IMR-90 (cell line): ENCODE measurements around the gene SRC. TPM values are rescaled to one million over a fixed set of nuclear protein-coding genes. Genes with fewer than 3 reads are reported as not detected.

ENCODE experiments used
- ATAC-seq: fragments of 200-7000 bp; cut with Tn5 transposase; 2 replicates; pipeline ENCODE4 v1.9.1; 2020; ENCODE audit warnings: low read depth, mild to moderate bottlenecking, moderate library complexity
- BruUV-seq: library from RNA; stranded (reverse); fragments of 400-500 nt; replicated peaks from 2 replicates; lab custom pipeline; 2021; lab: Mats Ljungman, UMichigan
- CTCF ChIA-PET: fragments of 300-600 bp; formaldehyde crosslinking; extraction: SDS; loops from one replicate; lab custom pipeline; 2021; ENCODE audit warnings: antibody characterized with exemption; lab: Yijun Ruan, JAX
- POLR2A ChIA-PET: fragments of 300-600 bp; sonication (Branson Sonifier 250); formaldehyde crosslinking; loops from one replicate; lab custom pipeline; 2022; ENCODE audit warnings: antibody characterized with exemption; ENCODE audit not compliant: unreplicated experiment; lab: Charles Lee
- DNase-seq: peaks from one replicate; pipeline ENCODE4 v3.0.0; 2013
- H2AFZ ChIP-seq: replicated peaks from 2 replicates; pipeline ENCODE3; 2013; ENCODE audit warnings: low read length, mild to moderate bottlenecking; ENCODE audit not compliant: poor library complexity
- H2AK5ac ChIP-seq: 2 replicates; pipeline ENCODE4 v1.6.1; 2013; ENCODE audit warnings: low read depth, low read length, inconsistent platforms
- H2AK9ac ChIP-seq: replicated peaks from 2 replicates; pipeline ENCODE3; 2013; ENCODE audit warnings: mild to moderate bottlenecking, low read depth, low read length, moderate library complexity; ENCODE audit not compliant: poor library complexity
- H2BK120ac ChIP-seq: 2 replicates; pipeline ENCODE4 v1.6.1; 2013; ENCODE audit warnings: low read depth, low read length, inconsistent platforms
- H2BK15ac ChIP-seq: 3 replicates; pipeline ENCODE4 v1.6.1; 2013; ENCODE audit warnings: low read depth, low read length, inconsistent platforms
- H2BK20ac ChIP-seq: 2 replicates; pipeline ENCODE4 v1.6.1; 2013; ENCODE audit warnings: low read depth, mild to moderate bottlenecking, inconsistent platforms, low read length, moderate library complexity
- H2BK5ac ChIP-seq: 2 replicates; pipeline ENCODE4 v1.6.1; 2013; ENCODE audit warnings: mild to moderate bottlenecking, low read depth, low read length, inconsistent platforms; ENCODE audit not compliant: poor library complexity, severe bottlenecking
- H3K14ac ChIP-seq: replicated peaks from 2 replicates; pipeline ENCODE4 v1.6.1; 2013; ENCODE audit warnings: low read depth, low read length, inconsistent platforms
- H3K18ac ChIP-seq: 2 replicates; pipeline ENCODE4 v1.6.1; 2013; ENCODE audit warnings: low read depth, low read length, control low read depth
- H3K23ac ChIP-seq: 2 replicates; pipeline ENCODE4 v1.6.1; 2013; ENCODE audit warnings: low read depth, low read length, inconsistent platforms
- H3K27ac ChIP-seq: 2 replicates; pipeline ENCODE4 v1.5.1; 2013; ENCODE audit warnings: mild to moderate bottlenecking, control low read depth, low read length; ENCODE audit not compliant: insufficient read depth
- H3K27me3 ChIP-seq: 2 replicates; pipeline ENCODE4 v1.6.1; 2013; ENCODE audit warnings: low read length; ENCODE audit not compliant: control insufficient read depth, insufficient read depth
- H3K36me3 ChIP-seq: 2 replicates; pipeline ENCODE4 v1.6.1; 2013; ENCODE audit warnings: low read length, mixed read lengths; ENCODE audit not compliant: control insufficient read depth, insufficient read depth
- H3K4ac ChIP-seq: 2 replicates; pipeline ENCODE4 v1.6.1; 2013; ENCODE audit warnings: low read depth, low read length, inconsistent platforms
- H3K4me1 ChIP-seq: 2 replicates; pipeline ENCODE4 v1.6.1; 2013; ENCODE audit warnings: low read length, mixed read lengths; ENCODE audit not compliant: control insufficient read depth, insufficient read depth
- H3K4me2 ChIP-seq: 2 replicates; pipeline ENCODE4 v1.6.1; 2013; ENCODE audit warnings: low read depth, mild to moderate bottlenecking, control low read depth, low read length, moderate library complexity
- H3K4me3 ChIP-seq: 2 replicates; pipeline ENCODE4 v1.5.1; 2013; ENCODE audit warnings: low read depth, mild to moderate bottlenecking, control low read depth, low read length, moderate library complexity; ENCODE audit not compliant: insufficient read depth
- H3K56ac ChIP-seq: 2 replicates; pipeline ENCODE4 v1.6.1; 2013; ENCODE audit warnings: low read length, inconsistent platforms; ENCODE audit not compliant: insufficient read depth; ENCODE audit errors: extremely low read depth
- H3K79me1 ChIP-seq, 2 experiments: 2 replicates each; pipeline ENCODE4 v1.6.1; 2013; ENCODE audit warnings: low read length in 2 of 2, inconsistent platforms in 1 of 2, low read depth in 1 of 2
- H3K9ac ChIP-seq: 2 replicates; pipeline ENCODE4 v1.6.1; 2013; ENCODE audit warnings: low read depth, low read length, control low read depth
- H3K9me1 ChIP-seq: 2 replicates; pipeline ENCODE4 v1.6.1; 2013; ENCODE audit warnings: low read length, inconsistent platforms; ENCODE audit not compliant: insufficient read depth
- H3K9me3 ChIP-seq: 2 replicates; pipeline ENCODE4 v1.6.1; 2013; ENCODE audit warnings: low read length; ENCODE audit not compliant: control insufficient read depth, insufficient read depth
- H4K20me1 ChIP-seq: 2 replicates; pipeline ENCODE4 v1.6.1; 2013; ENCODE audit warnings: low read length, inconsistent platforms; ENCODE audit not compliant: insufficient read depth
- H4K5ac ChIP-seq: 2 replicates; pipeline ENCODE4 v1.6.1; 2013; ENCODE audit warnings: mild to moderate bottlenecking, low read depth, low read length, control low read depth
- H4K8ac ChIP-seq, 2 experiments: 2 replicates each; pipeline ENCODE4 v1.6.1; 2013; ENCODE audit warnings: low read depth in 2 of 2, low read length in 2 of 2, control low read depth in 1 of 2, inconsistent platforms in 1 of 2
- H4K91ac ChIP-seq: 2 replicates; pipeline ENCODE4 v1.6.1; 2013; ENCODE audit warnings: low read depth, low read length, inconsistent platforms; ENCODE audit not compliant: insufficient read depth
- CEBPB ChIP-seq: IDR thresholded peaks from 2 replicates; pipeline ENCODE4 v1.6.1; 2012; ENCODE audit warnings: low read depth, low read length, improper control_type of control experiment
- MAFK ChIP-seq: IDR thresholded peaks from 2 replicates; pipeline ENCODE4 v1.6.1; 2012; ENCODE audit warnings: low read depth, low read length, improper control_type of control experiment
- MAZ ChIP-seq: IDR thresholded peaks from 2 replicates; pipeline ENCODE4 v1.6.1; 2012; ENCODE audit warnings: low read depth, mild to moderate bottlenecking, low read length, improper control_type of control experiment, moderate library complexity, borderline replicate concordance
- MXI1 ChIP-seq: IDR thresholded peaks from 2 replicates; pipeline ENCODE4 v1.6.1; 2012; ENCODE audit warnings: low read depth, mild to moderate bottlenecking, low read length, moderate library complexity, borderline replicate concordance
- NFE2L2 ChIP-seq: fragments of 150-350 bp; IDR thresholded peaks from 2 replicates; pipeline ENCODE4 v1.6.1; 2016; ENCODE audit warnings: low read depth, mild to moderate bottlenecking, low read length
- POLR2A ChIP-seq: IDR thresholded peaks from 2 replicates; pipeline ENCODE4 v1.6.1; 2012; ENCODE audit warnings: mild to moderate bottlenecking, low read depth, low read length
- RAD21 ChIP-seq: IDR thresholded peaks from 2 replicates; pipeline ENCODE4 v1.6.1; 2012; ENCODE audit warnings: low read length, improper control_type of control experiment
- RCOR1 ChIP-seq: IDR thresholded peaks from 2 replicates; pipeline ENCODE4 v1.6.1; 2012; ENCODE audit warnings: mild to moderate bottlenecking, low read length, improper control_type of control experiment; ENCODE audit not compliant: insufficient replicate concordance
- RFX5 ChIP-seq: IDR thresholded peaks from 2 replicates; pipeline ENCODE4 v1.8.0; 2012; ENCODE audit warnings: low read depth, mild to moderate bottlenecking, low read length, moderate library complexity
- WGBS, 2 experiments: methylation state at CpG; one replicate each; pipeline versions ENCODE4 v1.1.5 to v1.1.7; 2013; ENCODE audit warnings: missing lambda C conversion rate in 2 of 2; ENCODE audit not compliant: insufficient read length in 1 of 2; ENCODE audit errors: extremely low coverage in 2 of 2; 5-methylcytosine and 5-hydroxymethylcytosine counted together
- dilution Hi-C: fragments of 300-500 bp; cut with HindIII; formaldehyde crosslinking; loops from one replicate; pipeline ENCODE4 v1.14.3; 2018; ENCODE audit warnings: low sequenced_read_pairs; ENCODE audit not compliant: unreplicated experiment
- in situ Hi-C: fragments of 300-500 bp; cut with MboI; formaldehyde crosslinking; loops from 3 replicates; pipeline ENCODE4 v1.14.3; 2019; ENCODE audit warnings: low sequenced_read_pairs, inconsistent platforms, mixed read lengths
- intact Hi-C: fragments of 100-400 bp; cut with micrococcal nuclease; formaldehyde crosslinking; loops from 2 replicates; pipeline ENCODE4 v1.10.0; 2022
- polyA plus RNA-seq, 3 experiments: library from polyadenylated mRNA; depleted of rRNA; stranded (reverse); fragments of >200 nt; gene quantifications; 2 replicates each; pipeline ENCODE4 v1.2.3, GENCODE V29; 2012; ENCODE audit warnings: low replicate concordance in 1 of 3
- total RNA-seq: library from RNA; depleted of rRNA; stranded (reverse); fragments of >200 nt; gene quantifications from 2 replicates; pipeline ENCODE4 v1.2.3, GENCODE V29; 2012
- TF ChIP-seq, protein P1 (sequence below): fragments of 150-350 bp; IDR thresholded peaks from 2 replicates; pipeline ENCODE4 v1.6.1; 2016; ENCODE audit warnings: low read depth, mild to moderate bottlenecking, low read length, moderate library complexity, borderline replicate concordance

The SRC gene
- total and polyA plus RNA-seq, 2 of the 4 experiments (the other 2 are of a cell fraction), result 7.0 to 24.2 TPM

DNA sequence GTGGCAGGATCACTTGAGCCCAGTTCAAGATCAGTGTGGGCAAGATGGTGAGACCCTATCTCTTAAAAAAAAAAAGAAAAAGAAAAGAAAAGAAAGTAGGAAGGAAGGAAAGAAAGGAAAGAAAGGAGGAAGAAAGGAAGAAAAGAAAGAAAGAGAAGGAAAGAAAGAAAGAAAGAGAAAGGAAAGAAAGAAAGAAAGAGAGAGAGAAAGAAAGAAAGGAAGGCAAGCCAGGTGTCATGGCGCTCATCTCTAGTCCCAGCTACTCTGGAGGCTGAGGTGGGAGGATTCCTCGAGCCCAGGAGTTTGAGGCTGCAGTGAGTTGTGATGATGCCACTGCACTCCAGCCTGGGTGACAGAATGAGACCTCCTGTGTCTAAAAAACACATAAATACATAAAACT lies 11.5 kb upstream of the SRC start:
- H2AK9ac ChIP-seq, result no peak overlapping the region
- POLR2A ChIA-PET, result no interaction called here
- TF ChIP-seq MXI1 (no peak), POLR2A (no peak), RFX5 (no peak), RCOR1 (no peak), NFE2L2 (no peak), MAFK (no peak), CEBPB (no peak), MAZ (no peak), RAD21 (no peak)
- TF ChIP-seq, protein P1, sequence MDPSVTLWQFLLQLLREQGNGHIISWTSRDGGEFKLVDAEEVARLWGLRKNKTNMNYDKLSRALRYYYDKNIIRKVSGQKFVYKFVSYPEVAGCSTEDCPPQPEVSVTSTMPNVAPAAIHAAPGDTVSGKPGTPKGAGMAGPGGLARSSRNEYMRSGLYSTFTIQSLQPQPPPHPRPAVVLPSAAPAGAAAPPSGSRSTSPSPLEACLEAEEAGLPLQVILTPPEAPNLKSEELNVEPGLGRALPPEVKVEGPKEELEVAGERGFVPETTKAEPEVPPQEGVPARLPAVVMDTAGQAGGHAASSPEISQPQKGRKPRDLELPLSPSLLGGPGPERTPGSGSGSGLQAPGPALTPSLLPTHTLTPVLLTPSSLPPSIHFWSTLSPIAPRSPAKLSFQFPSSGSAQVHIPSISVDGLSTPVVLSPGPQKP, result no peak
- H3K4me3 ChIP-seq, result no peak overlapping the region
- no TSS peak for BruUV-seq
- intact Hi-C loops, result no loop called here
- H2BK15ac ChIP-seq, result no peak overlapping the region
- no peak overlapping the region for H3K27ac ChIP-seq
- H3K27me3 ChIP-seq, result no peaks in the 10 kb centered on the region
- H4K91ac ChIP-seq, result no peak overlapping the region
- H3K4ac ChIP-seq, result no peak overlapping the region
- dilution Hi-C loops, result no loop called here
- H2BK20ac ChIP-seq, result no peak overlapping the region
- DNase-seq (no peak), ATAC-seq (no peak)
- no peak overlapping the region for H3K56ac ChIP-seq
- no peaks in the 10 kb centered on the region; a peak in 1 of 4 replicates for H3K79me1 ChIP-seq
- no peak overlapping the region for H3K18ac ChIP-seq
- no peak overlapping the region for H4K8ac ChIP-seq
- H3K23ac ChIP-seq, result no peak overlapping the region
- peaks cover 8% of the 10 kb centered on the region for H3K4me1 ChIP-seq
- H4K20me1 ChIP-seq, result no peaks in the 10 kb centered on the region
- no peak overlapping the region for H2BK120ac ChIP-seq
- H3K4me2 ChIP-seq, result no peak overlapping the region
- H2AFZ ChIP-seq, result no peak overlapping the region
- no peaks in the 10 kb centered on the region for H3K9me3 ChIP-seq
- no peak overlapping the region for H2AK5ac ChIP-seq
- in situ Hi-C loops, result no loop called here
- no peak overlapping the region for H2BK5ac ChIP-seq
- no peak overlapping the region for H3K9ac ChIP-seq
- peaks cover 2% of the 10 kb centered on the region; the same call in 1 of the 2 replicates for H3K9me1 ChIP-seq
- WGBS, 2 experiments, result no CpG with 5 or more reads among the region's 2 CpGs
- CTCF ChIA-PET, result no interaction called here
- no peak overlapping the region for H3K14ac ChIP-seq
- H4K5ac ChIP-seq, result no peak overlapping the region
- no peaks in the 10 kb centered on the region for H3K36me3 ChIP-seq
